Retina (tissue), 1 donor: ENCODE measurements around the gene MX1.

Experiments used
- DNase-seq: peaks from one replicate; pipeline ENCODE4 v3.0.0-alpha.2; 2016

Gene MX1

DNA sequence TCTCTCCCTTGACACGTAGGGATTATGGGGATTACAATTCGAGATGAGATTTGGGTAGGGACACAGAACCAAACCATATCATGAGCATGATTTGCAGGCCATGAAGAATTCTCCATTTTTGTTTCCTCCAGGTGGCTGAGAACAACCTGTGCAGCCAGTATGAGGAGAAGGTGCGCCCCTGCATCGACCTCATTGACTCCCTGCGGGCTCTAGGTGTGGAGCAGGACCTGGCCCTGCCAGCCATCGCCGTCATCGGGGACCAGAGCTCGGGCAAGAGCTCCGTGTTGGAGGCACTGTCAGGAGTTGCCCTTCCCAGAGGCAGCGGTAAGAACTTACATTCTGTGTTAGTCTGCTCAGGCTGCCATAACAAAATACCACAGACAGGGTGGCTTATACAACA, 9.7 kb downstream of the MX1 start:
- no peak for DNase-seq

DNA sequence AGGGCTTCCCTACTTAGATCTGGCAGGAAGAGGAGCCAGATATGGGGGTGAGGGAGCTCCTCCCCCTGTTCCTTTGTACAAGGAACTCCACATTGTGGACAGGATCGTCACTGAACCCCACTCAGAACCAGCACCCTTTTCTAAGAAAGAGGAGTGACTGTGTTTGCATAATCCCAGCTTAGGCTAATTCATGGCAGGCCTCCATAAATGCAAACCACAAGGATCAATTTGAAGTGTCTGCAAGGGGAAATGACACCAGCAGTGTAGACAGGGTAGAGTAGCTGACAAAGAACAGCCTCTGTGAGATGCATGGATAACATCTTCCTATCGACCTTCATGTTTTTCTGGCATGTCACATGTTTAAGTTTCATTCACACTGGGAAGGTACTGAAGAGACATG, 11.7 kb downstream of the MX1 start:
- no peak for DNase-seq

DNA sequence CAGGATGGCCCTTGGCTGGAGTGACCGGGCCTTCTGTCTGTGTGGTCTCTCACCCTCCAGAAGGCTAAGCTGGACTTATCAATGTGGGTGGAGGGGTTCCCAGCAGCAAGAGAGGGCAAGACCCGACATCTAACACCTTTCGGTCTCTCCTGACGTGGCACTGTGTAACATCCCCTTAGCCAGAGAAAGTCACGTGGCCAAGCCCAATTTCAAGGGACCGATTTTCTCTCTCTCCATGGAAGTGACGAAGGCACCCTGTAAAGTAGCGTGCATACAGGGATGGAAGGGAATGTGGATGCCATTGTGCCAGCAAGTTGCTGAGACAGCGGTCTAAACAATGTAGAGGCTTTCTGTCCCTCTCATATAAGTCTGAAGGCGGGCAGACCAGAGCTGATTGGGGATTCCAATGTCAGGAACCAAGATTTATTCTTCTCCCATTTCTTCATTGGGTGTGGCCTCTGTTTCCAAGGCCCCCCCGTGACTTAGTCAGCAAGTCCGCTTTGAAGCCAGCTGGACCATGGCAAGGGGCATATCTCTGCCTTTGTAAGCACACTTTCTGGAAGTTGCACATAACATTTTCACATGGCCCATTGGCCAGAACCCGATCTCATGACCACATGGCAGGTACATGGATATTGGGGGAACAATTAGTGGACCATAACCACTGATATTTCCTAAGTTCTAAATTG, 12.5 kb downstream of the MX1 start:
- no peak for DNase-seq

DNA sequence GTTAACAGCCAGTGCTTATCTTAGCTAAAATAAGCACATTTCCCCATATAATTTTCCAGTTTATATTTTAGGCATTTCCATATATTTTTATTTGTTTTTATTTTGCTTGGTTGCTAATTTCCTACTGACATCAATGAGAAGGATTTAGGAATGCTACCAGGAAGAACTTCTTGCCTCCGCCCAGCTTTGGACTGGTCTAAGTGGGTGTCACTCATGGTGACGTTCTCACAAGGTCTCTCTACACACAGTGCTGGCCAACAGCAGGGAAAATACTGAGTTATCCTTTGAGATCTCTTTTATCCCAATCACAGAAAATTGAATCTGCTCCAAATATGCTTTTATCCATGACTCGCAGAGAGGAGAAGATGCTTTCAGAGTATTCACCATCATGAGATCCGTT, 13.2 kb downstream of the MX1 start:
- no peak for DNase-seq

GRCh38 chr21:41441546-41441945, 15.5 kb downstream of the MX1 start:
- DNase-seq = no peak

- no peak for DNase-seq
Observed at GRCh38 chr21:41442481-41443186, 16.6 kb downstream of the MX1 start.

DNA sequence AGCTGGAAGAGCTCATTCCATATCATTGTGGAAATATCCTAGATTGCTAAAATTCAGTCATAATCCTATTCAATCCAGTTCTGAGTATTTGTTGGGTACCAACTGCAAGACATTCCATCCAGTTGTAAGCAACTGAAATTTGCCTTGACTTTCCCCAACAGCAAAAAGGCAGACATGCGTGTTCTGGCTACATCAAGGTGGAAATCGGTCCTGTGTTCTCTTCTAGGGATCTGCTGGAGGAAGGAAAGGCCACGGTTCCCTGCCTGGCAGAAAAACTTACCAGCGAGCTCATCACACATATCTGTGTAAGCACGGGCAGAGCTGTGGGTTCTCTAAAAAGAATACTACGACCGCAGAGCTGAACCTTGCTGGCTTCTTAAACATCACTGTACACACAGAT, 17.5 kb downstream of the MX1 start:
- no peak for DNase-seq

DNA sequence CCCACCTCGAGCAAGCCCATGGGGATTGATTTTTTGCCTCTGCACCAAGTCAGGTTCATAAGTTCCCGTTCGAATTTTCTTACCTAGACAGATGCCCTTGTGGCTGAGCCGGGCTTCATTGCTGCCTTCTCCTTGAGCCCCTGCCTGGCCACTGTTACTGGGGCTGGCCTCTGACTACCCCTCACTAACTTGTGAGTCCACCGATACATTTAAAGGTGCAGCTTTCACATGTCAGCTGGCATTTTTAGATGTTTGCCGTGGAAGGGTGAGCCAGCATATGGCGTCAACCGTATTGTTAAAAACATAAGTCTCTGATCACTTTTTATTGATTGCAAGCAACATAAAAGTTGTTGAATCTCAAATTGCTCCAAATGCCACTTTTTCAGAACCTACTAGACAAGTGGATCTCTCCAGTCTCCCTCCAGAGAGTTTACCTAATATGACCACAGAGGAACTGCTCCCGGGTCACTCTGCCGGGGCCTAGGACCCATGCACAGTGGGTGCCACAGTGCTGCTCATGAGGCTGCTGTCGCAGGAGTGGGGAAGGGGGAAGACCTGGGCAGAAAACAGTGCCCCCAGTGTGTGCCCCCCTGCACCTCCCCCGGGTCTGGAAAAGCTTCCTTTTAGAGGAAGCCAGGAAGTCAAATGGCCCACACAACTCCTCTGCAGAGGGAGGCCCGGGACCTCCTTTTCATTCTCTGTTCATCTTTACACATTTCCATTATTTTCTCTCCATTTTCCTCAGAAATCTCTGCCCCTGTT, 18.8 kb downstream of the MX1 start:
- DNase-seq = no peak

GRCh38 chr21:41445465-41445862, 19.4 kb downstream of the MX1 start:
- DNase-seq = no peak

DNA sequence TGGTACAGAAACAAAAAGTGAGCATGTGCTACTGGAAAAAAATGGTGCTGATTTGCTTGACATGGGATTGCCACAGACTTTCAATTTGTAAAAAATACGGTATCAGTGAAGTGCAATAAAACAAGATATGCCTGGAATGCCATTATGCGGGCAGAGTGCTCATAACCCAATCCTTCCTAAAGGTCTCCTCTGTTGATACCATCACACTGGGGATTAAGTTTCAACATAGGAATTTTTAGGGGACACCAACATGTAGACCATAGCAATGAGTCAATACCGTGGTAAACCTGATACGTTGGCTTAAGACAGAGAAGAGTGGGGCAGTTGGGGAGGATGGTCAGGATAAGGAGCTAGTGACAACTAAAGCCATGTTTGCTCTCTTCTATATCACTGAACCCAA, 20.5 kb downstream of the MX1 start:
- DNase-seq = no peak

DNA sequence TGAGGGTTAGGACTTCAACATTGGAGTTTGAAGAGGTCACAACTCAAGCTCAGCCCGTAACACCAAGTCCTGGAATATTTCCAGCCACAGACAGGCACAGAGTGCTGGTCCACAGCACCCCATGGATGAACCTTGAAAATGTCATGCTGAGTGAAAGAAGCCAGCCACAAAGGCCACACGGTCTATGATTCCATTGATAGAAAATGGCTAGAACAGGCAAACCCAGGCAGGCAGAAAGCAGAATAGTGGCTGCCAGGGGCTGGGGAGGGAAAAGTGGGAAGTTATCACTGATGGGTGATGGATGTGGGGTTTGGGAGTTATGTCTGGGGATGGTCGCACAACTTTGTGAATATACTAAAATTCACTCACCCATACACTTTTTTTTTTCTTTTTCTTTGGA, 21.3 kb downstream of the MX1 start:
- DNase-seq = no peak

DNA sequence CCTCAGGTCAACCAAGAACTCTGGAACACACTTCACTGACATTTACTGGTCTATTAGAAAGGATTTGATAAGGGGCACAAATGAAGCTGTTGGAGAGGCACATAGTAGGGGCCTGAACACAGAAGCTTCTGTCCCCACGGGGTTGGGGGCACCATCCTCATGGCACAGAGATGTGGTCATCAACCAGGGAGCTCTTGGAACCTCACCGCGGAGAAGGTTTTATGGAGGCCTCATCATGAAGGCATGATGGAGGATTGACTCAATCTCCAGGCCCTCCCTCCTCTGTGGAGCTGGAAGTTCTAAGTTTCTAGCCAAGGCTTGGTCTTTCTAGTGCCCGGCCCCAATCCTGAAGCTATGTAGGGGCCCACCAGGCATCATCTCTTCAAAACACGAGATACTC, 23.6 kb downstream of the MX1 start:
- no peak for DNase-seq

GRCh38 chr21:41451753-41452676, 26.0 kb downstream of the MX1 start:
- no peak for DNase-seq

DNA sequence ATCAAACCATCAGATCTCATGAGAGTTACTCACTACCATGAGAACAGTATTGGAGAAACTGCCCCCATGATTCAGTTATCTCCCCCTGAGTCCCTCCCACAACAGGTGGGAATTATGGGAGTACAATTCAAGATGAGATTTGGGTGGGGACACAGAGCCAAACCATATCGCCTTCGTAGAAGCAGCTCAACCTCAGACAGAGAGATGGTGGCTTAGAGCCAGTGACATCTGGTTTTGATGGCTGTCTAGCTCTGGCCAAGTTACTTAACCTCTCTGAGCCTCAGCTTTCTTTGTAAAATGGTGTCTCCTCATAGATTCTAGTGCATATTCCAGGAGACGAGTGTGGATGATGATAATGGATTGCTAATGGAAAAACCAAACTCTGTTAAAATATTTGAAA, 27.2 kb downstream of the MX1 start:
- no peak for DNase-seq

GRCh38 chr21:41453761-41454160, 27.7 kb downstream of the MX1 start:
- no peak for DNase-seq

DNA sequence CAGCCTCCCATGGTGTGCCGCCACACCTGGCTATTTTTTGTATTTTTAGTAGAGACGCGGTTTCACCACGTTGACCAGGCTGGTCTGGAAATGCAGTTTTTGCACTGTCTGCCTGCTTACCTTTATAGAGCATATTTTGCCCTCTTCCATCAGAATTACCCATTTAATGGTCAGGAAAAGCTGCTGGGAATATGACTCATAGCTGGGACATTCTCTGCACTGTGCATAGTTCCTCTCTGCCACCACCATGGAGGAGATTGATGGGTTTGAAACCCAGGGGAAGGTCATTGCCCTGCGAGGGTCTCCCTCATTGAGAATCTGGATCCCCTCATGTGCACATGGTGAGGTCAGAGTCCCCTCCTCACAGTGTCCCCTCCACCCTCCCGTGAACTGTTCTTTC, 32.1 kb downstream of the MX1 start:
- no peak for DNase-seq

DNA sequence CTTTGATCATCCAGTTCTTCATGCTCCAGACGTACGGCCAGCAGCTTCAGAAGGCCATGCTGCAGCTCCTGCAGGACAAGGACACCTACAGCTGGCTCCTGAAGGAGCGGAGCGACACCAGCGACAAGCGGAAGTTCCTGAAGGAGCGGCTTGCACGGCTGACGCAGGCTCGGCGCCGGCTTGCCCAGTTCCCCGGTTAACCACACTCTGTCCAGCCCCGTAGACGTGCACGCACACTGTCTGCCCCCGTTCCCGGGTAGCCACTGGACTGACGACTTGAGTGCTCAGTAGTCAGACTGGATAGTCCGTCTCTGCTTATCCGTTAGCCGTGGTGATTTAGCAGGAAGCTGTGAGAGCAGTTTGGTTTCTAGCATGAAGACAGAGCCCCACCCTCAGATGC, 32.5 kb downstream of the MX1 start:
- DNase-seq = no peak

DNA sequence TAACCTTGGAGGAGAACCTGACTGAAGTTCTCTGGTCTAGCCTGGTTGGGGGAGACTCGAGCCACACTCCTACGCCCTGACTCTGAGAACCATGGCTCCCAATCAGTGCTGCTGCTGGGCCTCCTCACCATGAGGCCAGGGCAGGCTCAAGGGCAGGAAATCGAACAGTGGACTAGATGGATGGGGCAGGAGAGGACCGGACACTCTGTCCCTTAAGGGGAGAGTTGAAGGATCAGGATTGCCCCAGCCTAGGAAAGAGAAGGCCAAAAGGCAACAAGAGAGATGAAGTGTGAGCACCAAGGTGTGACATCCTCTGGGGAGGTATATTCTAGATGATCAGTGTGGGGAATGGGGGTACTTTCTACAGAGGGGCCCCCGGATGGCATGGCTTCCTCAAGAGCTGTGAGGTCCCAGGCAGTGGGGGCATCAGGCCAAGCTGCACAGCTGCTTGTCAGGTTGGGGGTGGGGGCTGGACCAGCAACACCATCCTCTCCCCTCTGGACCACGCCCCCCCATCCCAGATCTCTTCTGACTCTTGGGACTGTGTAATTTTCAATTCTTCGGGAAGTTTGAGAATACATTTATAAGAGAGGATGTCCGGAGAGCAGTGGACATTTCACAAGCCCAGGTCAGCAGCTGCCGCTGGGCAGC, 34.0 kb downstream of the MX1 start:
- no peak for DNase-seq

DNA sequence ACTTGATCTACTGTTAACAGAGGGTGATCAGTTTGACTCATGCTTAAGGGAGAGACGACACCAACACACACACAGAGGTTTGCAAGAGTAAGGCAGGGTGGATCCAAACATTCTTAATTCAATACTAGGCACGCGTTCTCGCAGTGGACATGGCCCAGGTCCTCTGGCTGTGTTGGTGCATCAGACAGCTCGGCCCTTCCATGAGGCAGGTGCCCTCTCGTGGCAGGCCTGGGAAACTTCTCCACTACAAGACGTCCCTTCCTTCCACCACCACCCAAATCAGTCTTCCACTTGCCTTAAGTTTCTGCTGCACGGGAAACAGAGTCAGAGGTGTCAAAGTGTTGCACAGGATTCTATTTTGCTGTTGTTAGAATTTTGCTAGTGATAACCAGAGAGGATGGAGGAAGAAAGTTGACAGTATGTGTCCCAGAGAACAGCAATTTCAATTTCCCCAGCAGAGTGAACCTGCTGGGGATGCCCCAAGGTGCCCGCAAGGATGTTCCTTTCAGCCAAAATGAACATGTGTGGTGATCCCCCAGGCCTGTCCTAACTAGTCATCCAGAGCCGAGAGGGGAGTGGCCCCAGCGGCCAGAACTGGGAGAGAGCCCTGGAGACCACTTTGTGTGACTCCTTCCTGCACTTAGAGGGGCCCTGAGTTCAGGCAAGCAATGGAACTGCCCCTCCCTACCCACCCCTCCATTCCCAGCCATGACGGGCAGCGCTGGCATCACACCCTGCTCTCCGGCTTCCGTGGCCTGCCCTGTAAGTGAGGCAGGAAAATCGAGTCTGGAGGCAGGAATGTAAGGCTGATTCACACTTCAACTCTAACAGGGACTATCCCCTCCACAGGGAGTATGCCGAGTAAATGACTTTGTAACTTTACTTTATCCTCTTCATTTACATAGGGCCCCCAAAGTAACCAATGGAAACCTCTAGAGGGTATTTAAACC, 34.8 kb downstream of the MX1 start:
- DNase-seq = peak; percentile 66

GRCh38 chr21:41465176-41465781, 39.2 kb downstream of the MX1 start:
- no peak for DNase-seq
